HEK293T (cell line): ENCODE data around the gene PLSCR3.

ENCODE experiments used
- CTCF ChIA-PET: fragments of 350-600 bp; formaldehyde crosslinking; extraction: SDS; loops from one replicate; lab custom pipeline; 2021; ENCODE audit warnings: antibody characterized with exemption, inconsistent platforms; lab: Yijun Ruan, JAX
- POLR2A ChIA-PET: fragments of 350-600 bp; formaldehyde crosslinking; extraction: SDS; loops from one replicate; lab custom pipeline; 2020; ENCODE audit warnings: antibody characterized with exemption, inconsistent platforms; lab: Yijun Ruan, JAX
- DNase-seq: peaks from one replicate; pipeline ENCODE4 v3.0.0; 2012; ENCODE audit warnings: mixed read lengths; ENCODE audit errors: extremely low spot score
- ARNT ChIP-seq: fragments of 450-650 bp; IDR thresholded peaks from 2 replicates; pipeline ENCODE4 v1.6.1; 2017; ENCODE audit warnings: mild to moderate bottlenecking
- BHLHE40 ChIP-seq: fragments of 450-650 bp; IDR thresholded peaks from 2 replicates; pipeline ENCODE4 v1.6.1; 2016; ENCODE audit warnings: mild to moderate bottlenecking, moderate library complexity, borderline replicate concordance
- CTBP1 ChIP-seq: fragments of 450-650 bp; IDR thresholded peaks from 2 replicates; pipeline ENCODE4 v1.6.1; 2016; ENCODE audit warnings: borderline replicate concordance
- ELF4 ChIP-seq: fragments of 450-650 bp; IDR thresholded peaks from 2 replicates; pipeline ENCODE4 v1.6.1; 2017; ENCODE audit warnings: antibody characterized with exemption
- FOXA1 ChIP-seq: fragments of 450-650 bp; IDR thresholded peaks from 2 replicates; pipeline ENCODE4 v1.6.1; 2016; ENCODE audit warnings: mild to moderate bottlenecking
- FOXK2 ChIP-seq: fragments of 450-650 bp; IDR thresholded peaks from 2 replicates; pipeline ENCODE4 v1.6.1; 2016; ENCODE audit warnings: mild to moderate bottlenecking
- FOXM1 ChIP-seq: fragments of 450-650 bp; IDR thresholded peaks from 2 replicates; pipeline ENCODE4 v1.6.1; 2017; ENCODE audit warnings: mild to moderate bottlenecking, borderline replicate concordance
- HDGF ChIP-seq: fragments of 450-650 bp; IDR thresholded peaks from 2 replicates; pipeline ENCODE4 v1.6.1; 2017; ENCODE audit warnings: antibody characterized with exemption, borderline replicate concordance
- L3MBTL2 ChIP-seq: fragments of 450-650 bp; conservative IDR thresholded peaks from 2 replicates; pipeline ENCODE4 v1.6.1; 2016; ENCODE audit warnings: mild to moderate bottlenecking
- LEF1 ChIP-seq: fragments of 450-650 bp; IDR thresholded peaks from 2 replicates; pipeline ENCODE4 v1.6.1; 2017; ENCODE audit warnings: mild to moderate bottlenecking, borderline replicate concordance
- NFRKB ChIP-seq: fragments of 450-650 bp; IDR thresholded peaks from 2 replicates; pipeline ENCODE4 v1.6.1; 2016; ENCODE audit warnings: mild to moderate bottlenecking, moderate library complexity
- SP1 ChIP-seq: fragments of 450-650 bp; IDR thresholded peaks from 2 replicates; pipeline ENCODE4 v1.6.1; 2017
- SUZ12 ChIP-seq: fragments of 450-650 bp; IDR thresholded peaks from 2 replicates; pipeline ENCODE4 v1.6.1; 2016; ENCODE audit warnings: mild to moderate bottlenecking
- TARDBP ChIP-seq: fragments of 450-650 bp; IDR thresholded peaks from 2 replicates; pipeline ENCODE4 v1.6.1; 2016
- ZNF384 ChIP-seq: fragments of 450-650 bp; IDR thresholded peaks from 2 replicates; pipeline ENCODE4 v1.6.1; 2016
- TF ChIP-seq, protein P1 (sequence below): fragments of 450-650 bp; IDR thresholded peaks from 2 replicates; pipeline ENCODE4 v1.6.1; 2016

PLSCR3 gene

GRCh38 chr17:7425756-7426155 lies 31.4 kb upstream of the PLSCR3 start:
- ChIA-PET CTCF (interaction anchor here (0.6 kb wide), 1 partner anchor 1593 kb away, joined by 3 read pairs; no protein-coding TSS in a partner anchor), POLR2A (interaction anchor here (0.9 kb wide), 1 partner anchor 18 kb away, joined by 3 read pairs; no protein-coding TSS in a partner anchor)
- no peak for DNase-seq
- TF ChIP-seq ZNF384 (no peak), BHLHE40 (no peak), TARDBP (no peak), FOXA1 (no peak), SUZ12 (no peak), HDGF (no peak)
- TF ChIP-seq, protein P1, sequence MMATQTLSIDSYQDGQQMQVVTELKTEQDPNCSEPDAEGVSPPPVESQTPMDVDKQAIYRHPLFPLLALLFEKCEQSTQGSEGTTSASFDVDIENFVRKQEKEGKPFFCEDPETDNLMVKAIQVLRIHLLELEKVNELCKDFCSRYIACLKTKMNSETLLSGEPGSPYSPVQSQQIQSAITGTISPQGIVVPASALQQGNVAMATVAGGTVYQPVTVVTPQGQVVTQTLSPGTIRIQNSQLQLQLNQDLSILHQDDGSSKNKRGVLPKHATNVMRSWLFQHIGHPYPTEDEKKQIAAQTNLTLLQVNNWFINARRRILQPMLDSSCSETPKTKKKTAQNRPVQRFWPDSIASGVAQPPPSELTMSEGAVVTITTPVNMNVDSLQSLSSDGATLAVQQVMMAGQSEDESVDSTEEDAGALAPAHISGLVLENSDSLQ: no peak

DNA sequence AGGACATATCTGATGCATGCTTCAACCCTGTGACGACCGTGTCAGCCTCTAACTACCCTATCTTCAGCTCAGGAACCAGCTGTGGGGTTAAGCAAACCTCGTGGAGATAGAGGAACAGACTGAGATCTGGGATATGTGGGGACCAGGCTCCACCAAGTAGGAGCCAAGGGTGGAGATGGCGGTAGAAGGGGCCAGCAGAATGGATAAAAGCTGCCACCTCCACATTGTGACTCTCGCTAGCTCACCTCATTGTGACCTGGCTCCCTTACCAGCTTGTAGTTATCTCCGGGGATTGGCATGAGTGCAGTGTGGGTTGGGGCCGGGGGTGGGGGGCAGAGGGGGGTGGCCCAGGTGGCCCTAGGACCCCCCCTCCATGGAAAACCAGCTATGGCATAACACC lies 31.0 kb upstream of the PLSCR3 start, which contains the start of gene SPEM2:
Gene SPEM2 (plus strand): TSS at position 301 of the 400 bp plus-strand sequence. CDS start 73 bp downstream, at position 374.
- TF ChIP-seq CTBP1 (no peak), ZNF384 (no peak), SP1 (no peak), BHLHE40 (no peak), LEF1 (no peak), ELF4 (no peak), ARNT (no peak), FOXK2 (no peak)
- TF ChIP-seq, protein P1: no peak
- CTCF ChIA-PET: interaction anchor here (0.6 kb wide), 1 partner anchor 1593 kb away, joined by 3 read pairs; no protein-coding TSS in a partner anchor
- no peak for DNase-seq
- POLR2A ChIA-PET: interaction anchor here (0.9 kb wide), 1 partner anchor 19 kb away, joined by 3 read pairs; no protein-coding TSS in a partner anchor

GRCh38 chr17:7423679-7424078 lies 29.4 kb upstream of the PLSCR3 start:
- TF ChIP-seq LEF1 (no peak), HDGF (no peak), L3MBTL2 (no peak), FOXK2 (no peak), ZNF384 (no peak), TARDBP (no peak), FOXM1 (no peak), FOXA1 (no peak)
- TF ChIP-seq, protein P1: no peak
- POLR2A ChIA-PET: no interaction called here
- CTCF ChIA-PET: interaction anchor here (0.7 kb wide), 1 partner anchor 50 kb away, joined by 3 read pairs; no protein-coding TSS in a partner anchor
- no peak for DNase-seq

- TF ChIP-seq BHLHE40 (no peak), HDGF (no peak), CTBP1 (no peak), LEF1 (no peak), ZNF384 (no peak), SP1 (no peak), FOXM1 (no peak), FOXA1 (no peak), ELF4 (no peak)
- ChIA-PET POLR2A (interaction anchor here (1.2 kb wide), 1 partner anchor 17 kb away, joined by 4 read pairs; the partner anchor contains the start of gene TMEM256), CTCF (no interaction called here)
- DNase-seq: no peak
Measured at GRCh38 chr17:7421186-7421585, 26.9 kb upstream of the PLSCR3 start.

- no peak for TF ChIP-seq TARDBP
- no peak for TF ChIP-seq BHLHE40
- no peak for TF ChIP-seq ARNT
- TF ChIP-seq FOXK2: no peak
- TF ChIP-seq SP1: no peak
- TF ChIP-seq, protein P1: no peak
- TF ChIP-seq FOXM1: no peak
- no peak for TF ChIP-seq ELF4
- no peak for TF ChIP-seq L3MBTL2
- TF ChIP-seq LEF1: no peak
- TF ChIP-seq SUZ12: no peak
- no peak for TF ChIP-seq ZNF384
- no peak for TF ChIP-seq FOXA1
- TF ChIP-seq HDGF: no peak
- no peak for TF ChIP-seq CTBP1
- no peak for TF ChIP-seq NFRKB
- DNase-seq: no peak
- ChIA-PET CTCF (interaction anchor here (0.9 kb wide), 1 partner anchor 16 kb away, joined by 3 read pairs; no protein-coding TSS in a partner anchor), POLR2A (interaction anchor here (1.2 kb wide), 1 partner anchor 16 kb away, joined by 4 read pairs; the partner anchor contains the start of gene TMEM256)
Measured at GRCh38 chr17:7419819-7420610, 25.7 kb upstream of the PLSCR3 start, which contains the start of gene SPEM1. Gene SPEM1 (plus strand): TSS chr17:7420324. CDS start chr17:7420385, 61 bp downstream.
